Measurements from ENCODE around the gene SUPT4H1.

DNA sequence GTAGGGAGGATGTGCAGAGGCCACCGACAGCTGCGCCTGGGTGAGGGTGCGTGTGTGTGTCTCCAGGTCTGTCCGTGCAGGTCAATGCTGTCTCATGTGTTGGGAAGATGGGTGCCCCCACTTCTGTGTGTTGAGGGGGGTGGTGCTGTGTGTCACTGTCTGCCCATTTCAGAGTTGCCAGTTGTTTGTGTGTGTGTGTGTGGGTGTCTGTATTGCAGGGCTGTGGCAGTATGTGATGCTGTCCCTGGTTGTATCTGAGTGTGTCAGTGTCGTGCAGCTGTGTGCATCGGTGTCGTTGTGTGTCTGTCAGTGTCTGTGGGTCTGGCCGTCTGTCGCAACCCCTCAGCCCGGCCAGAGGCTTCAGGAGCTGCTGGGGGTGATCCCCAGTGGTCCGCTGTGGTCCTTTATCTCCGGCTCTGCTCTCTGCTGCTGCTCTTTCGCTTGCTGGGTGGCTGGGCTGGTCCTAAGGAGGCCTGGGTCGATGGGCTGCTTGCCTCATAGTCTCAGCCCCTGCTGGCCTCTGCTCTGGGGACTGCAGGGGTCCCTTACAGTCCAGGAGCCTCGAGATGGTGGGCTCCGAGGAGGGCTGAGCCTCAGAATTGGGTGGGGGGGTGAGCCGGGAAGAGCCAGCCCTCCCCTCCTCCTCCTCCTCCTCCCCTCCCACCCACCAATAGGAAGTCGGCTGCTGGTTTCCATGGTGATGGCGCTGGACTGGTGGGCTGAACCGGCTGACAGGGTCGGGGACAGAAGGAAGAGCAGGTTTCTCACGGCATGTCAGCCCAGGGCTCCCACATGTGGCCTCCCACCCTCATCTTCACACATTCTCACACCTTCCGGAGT lies 23.6 kb downstream of the SUPT4H1 start, which contains the start of gene TSPOAP1:
- TF ChIP-seq, protein P1, sequence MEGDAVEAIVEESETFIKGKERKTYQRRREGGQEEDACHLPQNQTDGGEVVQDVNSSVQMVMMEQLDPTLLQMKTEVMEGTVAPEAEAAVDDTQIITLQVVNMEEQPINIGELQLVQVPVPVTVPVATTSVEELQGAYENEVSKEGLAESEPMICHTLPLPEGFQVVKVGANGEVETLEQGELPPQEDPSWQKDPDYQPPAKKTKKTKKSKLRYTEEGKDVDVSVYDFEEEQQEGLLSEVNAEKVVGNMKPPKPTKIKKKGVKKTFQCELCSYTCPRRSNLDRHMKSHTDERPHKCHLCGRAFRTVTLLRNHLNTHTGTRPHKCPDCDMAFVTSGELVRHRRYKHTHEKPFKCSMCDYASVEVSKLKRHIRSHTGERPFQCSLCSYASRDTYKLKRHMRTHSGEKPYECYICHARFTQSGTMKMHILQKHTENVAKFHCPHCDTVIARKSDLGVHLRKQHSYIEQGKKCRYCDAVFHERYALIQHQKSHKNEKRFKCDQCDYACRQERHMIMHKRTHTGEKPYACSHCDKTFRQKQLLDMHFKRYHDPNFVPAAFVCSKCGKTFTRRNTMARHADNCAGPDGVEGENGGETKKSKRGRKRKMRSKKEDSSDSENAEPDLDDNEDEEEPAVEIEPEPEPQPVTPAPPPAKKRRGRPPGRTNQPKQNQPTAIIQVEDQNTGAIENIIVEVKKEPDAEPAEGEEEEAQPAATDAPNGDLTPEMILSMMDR (IDR thresholded peaks at IDR 0.05): no peak
- no peak for TF ChIP-seq EP300 (IDR thresholded peaks at IDR 0.05)

All from sigmoid colon (tissue), 4 donors.